NCI-H2227 treated with DMSO at 0.1 percent for 48 hours (cell line): ENCODE data around the gene PTPN6.

ENCODE experiments used
- DNase-seq: peaks from one replicate; lab custom pipeline; 2025; lab: John Stamatoyannopoulos, UW

Gene PTPN6

DNA sequence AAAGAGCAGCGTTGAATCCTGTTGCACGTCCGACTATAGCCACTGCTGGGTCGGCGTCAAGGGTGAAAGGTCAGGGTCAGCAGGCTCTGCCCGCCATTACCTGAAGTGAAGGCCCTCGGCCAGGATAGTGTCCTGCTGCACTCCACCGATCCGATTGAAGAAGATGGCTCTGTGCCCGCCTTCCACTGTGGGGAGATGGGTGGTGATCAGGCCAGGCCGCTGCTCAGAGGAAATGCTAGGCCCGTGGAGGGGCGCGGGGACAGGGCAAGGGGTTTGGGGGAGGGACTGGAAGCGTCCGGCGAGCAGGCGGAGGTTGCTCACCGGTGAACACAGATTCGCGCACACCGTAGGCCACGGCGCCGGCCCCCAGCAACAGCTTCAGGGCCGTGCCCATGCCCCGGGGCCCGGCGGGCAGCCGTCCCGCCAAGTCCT, 19.0 kb downstream of the PTPN6 start:
- no peak for DNase-seq

DNA sequence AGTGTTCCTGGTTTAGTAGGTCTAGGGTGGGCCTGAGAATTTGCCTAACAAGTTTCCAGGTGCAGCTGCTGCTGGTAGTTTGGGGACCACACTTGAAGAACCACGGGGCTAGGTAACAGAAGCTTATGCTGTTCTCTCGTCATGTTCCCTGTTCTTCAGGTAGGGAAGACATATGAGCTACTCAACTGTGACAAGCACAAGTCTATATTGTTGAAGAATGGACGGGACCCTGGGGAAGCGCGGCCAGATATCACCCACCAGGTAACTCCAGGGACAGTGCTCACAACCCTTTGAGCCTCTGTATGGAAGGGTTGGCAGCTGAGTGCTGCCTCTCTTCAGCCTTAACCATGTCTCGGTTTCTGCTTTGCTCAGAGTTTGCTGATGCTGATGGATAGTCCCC, 23.0 kb downstream of the PTPN6 start:
- no peak for DNase-seq

DNA sequence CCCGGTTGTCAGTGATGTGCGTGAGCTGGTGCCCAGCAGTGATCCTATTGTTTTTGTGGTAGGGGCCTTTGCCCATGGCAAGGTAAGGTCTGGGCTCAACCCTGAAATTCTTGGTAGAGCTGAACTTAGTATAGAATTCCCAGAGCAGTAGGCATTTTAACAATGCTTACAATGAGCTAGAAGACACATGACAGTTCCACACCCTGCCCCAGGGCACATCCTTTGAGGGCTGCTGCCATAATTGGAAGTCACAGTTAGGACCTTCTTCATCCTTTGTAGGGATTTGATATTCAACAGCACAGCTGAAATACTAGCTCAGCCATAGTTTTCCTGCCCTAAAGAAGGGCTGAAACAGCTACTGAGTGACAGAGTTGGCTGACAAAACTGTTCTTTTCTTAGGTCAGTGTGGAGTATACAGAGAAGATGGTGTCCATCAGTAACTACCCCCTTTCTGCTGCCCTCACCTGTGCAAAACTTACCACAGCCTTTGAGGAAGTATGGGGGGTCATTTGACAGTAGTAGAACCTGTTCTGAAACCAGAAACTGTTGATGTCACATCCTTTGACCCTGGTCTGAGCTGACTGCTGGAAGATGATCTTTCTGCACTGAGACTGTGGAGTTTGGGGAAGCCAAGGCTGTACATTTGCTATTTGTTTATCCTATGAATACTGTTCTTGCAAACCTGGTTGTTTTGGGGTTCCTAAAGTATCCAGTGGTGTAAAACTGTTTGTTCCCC, 24.3 kb downstream of the PTPN6 start:
- DNase-seq = no peak

DNA sequence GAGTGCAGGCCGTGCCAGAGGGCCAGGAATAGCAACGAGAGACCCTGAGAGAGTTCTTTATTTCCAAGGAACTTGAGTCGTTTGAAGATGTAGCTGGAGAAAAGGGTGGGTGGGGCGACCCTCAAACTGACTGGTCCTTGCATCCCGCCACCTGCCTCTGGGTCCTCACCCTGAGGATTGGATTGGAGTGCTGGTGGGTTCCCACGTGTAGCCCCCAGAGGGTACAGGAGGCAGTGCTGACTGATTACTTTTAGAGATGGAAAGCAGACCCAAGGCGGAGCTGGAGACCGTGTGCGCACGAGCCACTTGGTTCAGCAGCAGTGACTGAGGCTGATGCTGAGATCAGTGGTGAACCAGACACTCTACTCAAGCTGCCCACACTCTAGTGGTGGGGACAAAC, 26.5 kb downstream of the PTPN6 start:
- DNase-seq = no peak

DNA sequence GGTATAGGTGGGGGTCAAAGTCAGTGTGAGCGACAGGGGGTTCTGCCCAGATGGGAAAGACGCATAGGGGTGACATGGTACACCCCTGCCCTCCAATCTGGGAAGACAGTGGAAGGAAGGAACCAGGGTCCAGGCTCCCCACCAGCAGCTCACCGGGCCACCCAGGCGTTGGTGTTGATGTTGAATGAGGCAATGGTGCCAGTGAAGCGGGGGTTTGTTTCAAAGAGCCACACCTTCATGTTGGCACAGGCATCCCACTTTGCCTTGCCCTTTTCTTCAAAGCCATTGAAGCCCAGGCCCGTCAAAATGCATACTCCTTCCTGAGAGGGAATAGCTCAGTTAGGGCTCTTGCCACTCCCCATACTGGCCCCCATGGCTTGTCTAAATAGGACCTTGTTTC, 27.0 kb downstream of the PTPN6 start:
- no peak for DNase-seq

DNA sequence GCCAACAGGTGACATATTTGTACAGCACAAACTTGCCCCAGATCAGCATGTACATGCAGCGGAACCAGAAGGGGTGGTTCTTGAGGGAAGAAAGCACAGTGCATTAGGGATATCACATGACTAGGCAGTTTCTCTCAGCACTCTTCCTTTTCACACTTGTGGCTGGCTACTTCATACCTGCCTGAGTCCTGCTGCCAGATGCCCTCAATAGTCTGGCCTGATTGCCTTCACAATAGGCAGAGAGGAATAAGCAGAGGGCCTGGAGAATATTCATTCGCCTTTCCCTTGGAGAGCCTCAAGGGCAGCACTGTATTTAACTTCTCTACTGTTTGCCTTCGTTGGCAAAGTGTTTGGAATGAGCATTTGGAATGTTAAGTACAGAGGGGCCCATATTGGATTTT, 27.5 kb downstream of the PTPN6 start:
- no peak for DNase-seq

DNA sequence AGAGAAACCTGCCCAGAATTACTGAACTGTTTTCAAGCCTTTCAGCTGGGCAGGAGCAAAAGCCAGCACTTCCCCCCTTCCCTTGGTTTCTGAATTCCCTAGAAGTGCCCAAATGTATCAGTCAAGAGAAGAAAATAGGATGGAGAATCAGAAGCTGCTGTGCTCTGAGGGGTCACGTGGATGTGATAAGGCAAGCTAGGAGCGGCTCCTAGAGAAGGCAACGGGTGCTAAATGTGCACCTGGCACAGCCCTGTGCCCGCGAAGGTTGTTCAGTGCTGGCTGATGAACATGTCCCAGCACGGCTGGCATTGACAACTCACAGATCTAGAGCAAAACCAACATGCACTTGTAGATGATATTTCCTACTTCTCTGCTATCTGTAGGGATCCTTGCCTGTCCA, 27.9 kb downstream of the PTPN6 start:
- no peak for DNase-seq

DNA sequence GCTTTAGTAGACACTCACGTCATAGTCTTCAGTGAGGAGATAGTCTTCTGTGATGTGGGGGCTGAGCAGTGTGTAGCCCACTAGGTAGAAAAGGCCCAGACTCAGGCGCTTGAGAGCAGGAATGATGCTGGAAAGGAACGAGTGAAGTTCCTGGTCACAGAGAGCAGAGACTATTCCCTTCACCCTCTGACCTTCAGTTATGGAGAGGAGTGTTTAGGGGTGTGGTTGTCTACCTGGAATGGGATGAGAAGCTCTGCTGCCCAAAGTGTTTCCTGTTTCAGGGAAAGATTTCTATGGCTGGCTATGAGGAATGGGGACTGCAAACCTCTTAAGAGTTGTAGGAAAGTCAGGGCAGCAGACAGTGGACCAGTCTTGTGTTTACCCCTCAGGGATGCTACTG, 28.3 kb downstream of the PTPN6 start:
- DNase-seq = no peak

DNA sequence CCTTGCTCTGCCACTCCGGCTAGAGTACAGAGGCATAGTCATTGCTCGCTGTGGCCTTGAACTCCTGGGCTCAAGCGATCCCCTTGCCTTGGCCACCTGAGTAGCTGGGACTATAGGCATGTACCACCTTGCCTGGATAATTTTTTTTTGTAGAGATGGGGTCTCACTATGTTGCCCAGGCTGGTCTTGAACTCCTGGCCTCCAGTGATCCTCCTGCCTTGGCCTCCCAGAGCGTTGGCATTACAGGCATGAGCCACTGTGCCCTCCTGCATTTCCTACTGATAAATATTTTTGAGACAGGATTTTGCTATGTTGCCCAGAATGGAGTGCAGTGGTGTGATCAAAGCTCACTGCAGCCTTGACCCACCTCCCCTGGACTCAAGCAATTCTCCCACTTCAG, 28.9 kb downstream of the PTPN6 start:
- no peak for DNase-seq

DNA sequence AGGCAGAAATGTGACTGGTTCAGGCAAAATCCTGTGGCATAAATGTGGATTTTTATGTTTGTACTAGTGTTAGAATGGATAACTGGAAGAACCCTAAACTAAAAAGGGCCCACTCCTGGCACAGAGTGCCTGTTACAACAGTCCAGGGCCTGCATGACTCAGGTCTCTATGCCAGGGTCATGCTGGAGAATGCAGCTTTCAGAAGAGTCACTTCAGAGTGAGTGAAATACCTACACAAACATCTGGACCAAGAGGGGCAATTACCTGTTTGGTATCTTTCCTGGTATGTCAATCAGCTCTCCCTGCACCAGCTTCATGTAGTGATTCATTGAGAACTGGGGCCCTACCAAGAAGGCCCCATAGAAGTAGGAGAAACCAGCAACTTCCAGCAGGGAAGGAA, 29.6 kb downstream of the PTPN6 start:
- no peak for DNase-seq

DNA sequence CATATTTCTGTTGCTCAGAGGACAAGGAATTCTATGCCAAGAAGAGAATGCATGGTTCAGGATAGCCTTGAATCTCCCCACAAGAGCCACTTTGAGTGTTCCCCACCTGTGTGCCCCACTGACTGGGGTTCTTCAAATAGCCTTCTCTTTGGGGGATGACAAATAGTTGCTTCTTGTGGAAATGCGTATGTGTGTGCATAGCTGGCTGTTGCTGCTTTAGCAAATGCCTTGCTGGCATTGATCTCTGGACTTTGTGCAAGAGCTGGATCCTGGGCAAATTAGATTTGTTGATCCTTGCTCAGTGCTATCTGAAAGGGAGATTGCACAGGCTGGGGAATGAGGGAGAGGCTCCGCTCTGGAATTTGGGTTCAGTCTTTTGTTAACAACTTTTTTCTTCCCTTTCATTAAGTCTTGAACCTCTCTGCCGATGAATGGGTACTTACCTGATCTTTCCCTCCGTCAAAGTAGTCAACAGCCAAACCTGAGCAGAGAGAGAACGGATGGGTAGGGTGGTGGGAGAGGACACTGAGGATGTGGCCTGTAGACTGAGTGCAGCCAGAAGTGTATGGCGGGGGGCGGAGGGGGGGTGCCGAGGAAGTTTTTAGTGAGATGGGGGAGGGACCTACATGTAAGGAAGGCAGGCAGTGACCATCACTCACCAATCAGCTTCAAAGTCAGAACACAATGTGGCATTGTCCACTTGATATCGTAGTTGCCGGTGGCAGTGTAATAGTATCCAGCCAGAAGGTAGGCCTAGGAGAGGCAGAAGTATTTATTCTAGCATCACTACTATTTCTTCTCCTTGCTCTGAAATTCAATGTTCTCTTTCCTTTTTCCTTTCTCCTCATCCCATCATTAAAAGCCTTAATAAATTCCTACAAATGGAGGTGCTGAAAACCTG, 30.2 kb downstream of the PTPN6 start:
- no peak for DNase-seq

DNA sequence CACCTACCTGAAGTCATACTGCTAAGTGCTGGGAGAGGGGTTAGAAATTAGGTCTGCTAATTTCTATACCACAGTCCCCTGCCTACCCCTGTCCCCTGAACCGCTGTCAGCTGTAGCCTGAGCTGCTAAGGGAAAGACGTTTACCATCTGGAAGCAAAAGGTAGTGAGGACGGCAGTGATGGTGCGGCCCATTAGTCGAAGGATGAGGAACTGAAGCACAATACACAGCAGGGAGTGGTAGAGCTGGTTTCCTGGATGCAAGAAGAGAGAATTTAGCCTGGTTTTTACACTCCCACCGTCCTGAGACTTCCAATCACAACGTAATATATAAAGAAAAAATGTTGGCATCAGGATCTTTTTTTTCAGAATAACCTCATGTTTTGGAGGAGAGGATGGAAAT, 31.4 kb downstream of the PTPN6 start:
- DNase-seq = no peak

DNA sequence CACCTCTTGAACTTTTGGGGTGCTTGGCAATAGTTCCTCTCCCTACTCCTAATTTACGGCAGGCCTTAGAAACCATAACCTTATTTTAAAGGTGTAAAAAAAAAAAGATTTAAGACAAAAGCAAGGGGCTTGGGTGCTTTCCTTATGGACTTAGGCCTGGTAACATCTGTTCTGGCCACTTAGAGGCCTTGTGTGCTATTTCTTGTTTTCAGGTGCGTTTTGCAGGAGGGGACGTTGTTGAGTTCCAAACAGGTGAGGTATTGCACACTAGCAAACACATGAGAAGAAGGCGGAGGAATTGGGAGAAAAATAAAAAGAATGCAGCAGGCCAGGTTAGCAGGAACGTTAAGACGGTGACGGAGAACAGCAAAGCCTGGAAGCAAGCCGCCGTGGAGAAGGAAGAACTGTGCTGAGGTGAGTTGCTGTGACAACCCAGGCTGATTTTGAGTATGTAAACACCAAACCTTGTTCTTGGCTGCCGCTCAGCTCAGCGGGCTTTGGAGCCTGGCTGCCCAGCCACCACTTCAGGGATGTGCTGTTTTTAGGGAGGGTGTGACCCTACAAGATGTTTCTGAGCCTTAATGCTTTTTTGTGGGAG, 36.9 kb downstream of the PTPN6 start:
- no peak for DNase-seq

DNA sequence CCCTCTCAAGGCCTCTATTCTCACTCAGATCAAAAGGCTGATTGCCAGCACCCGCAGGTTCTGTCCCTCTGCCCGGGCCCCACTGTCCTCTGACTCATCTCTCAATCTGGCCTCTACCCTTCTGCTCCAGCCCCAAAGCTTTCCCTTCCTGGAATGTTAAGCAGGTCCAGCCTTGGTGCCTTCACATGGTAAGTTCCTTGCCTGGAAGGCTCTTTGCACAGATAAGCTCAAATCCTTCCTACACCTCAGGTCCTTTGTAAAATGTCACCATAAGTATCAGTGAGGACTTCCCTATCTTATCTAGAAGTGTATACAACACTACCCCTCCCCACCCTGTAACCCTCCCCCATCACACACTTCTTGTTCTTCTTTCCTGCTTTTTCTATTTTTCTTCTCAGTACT, 44.9 kb downstream of the PTPN6 start:
- no peak for DNase-seq

DNA sequence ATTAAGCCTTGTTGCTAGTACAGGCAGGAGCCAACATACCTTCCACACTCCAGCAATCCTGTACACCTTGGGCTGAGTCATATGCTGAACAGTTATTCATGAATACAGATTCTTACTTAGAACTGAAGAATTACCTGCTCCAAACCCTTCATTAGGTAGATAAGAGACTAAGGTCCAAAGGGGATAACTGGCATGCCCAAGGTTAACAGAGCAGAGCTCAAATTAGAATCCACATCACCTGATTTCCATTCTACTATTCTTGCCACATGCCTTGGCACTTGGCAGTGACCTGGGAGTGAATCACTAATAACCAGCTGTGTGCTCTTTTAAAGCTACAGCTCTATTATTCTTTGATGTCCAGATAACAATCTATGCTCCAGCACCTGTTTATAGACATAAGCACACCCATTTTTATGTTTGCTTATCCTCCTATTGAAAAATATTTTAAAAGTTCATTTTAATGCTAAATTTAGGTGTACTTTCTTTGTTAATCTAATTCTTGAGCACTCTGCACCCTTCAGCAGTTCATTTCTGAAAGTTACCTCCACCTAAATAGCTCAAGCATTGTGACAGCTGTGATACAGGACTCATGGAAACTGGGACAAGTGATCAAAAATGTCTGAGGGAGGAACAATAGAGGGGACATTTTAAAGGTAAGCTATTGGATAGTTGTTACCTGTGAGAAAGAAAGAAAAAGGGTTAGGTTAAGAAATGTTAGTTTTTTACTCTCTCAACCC, 47.7 kb downstream of the PTPN6 start:
- DNase-seq = no peak

DNA sequence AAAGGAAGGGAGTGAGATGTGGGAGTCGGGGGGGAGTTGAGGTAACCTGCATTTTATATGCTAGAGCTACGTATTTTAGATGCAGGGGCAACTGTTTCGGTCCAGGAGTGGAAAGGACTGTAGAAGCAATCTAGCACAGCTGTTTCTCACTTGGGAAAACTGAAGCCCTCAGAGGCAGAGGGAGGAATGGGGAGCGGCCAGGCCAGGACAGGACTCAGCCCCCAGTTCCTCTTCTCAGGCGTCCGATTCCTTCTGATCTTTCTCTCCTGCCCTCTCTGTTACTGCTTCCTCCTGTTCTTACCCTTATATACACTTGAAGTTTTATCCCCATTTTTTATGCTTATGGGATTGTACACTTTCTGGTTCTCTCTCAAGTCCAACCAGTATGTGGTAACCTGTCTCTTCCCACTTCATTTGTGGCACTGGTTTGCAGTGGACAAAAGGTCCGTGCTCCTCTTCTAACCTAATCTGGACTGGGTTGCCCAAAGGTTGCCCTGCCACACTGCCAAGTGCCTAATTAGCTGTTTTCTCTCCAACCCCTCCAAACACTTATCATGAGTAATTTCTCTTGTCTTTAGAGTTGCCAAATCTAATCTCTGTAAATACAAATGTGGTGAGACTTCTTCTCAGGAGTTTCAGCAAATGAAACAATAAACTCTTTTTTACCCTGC, 50.9 kb downstream of the PTPN6 start:
- DNase-seq = no peak

DNA sequence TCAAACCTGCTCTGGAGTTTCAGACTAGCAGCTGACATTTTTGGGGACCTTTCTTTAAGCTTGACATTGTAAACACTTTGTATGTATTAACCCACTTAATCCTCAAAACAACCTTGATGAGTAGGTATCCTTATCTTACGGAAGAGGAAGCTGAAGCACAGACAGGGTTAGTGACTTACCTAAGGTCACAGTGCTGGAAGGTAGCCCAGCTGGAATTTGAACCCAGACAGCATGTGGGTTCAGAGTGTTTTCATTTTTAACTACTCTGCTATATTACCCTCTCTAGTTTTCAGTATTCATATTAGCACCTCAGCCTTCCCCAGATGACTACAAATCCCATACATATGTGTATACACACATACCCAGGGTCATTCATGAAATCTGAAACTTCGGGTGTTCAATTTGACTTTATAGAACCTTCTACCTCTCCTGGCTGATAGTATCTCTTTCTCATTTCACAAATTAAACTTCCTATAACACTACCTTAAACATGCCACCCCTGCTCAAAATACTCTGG, 53.2 kb downstream of the PTPN6 start:
- DNase-seq = no peak

DNA sequence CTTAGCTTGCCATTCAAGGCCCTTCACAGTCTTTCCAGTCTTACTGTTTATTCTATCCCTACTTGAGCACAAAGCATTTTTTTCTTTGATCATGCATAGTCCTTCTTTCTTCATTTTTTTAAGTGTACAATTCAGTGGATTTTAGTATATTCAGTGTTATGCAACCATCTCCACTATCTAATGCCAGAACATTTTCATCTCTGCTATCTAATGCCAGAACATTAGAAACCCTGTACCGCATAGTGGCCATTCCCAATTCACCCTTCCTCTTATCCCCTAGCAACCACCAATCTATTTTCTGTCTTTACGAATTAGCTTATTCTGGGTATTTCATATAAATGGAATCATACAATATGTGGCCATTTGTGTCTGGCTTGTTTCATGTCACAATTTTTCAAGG, 53.7 kb downstream of the PTPN6 start:
- no peak for DNase-seq

DNA sequence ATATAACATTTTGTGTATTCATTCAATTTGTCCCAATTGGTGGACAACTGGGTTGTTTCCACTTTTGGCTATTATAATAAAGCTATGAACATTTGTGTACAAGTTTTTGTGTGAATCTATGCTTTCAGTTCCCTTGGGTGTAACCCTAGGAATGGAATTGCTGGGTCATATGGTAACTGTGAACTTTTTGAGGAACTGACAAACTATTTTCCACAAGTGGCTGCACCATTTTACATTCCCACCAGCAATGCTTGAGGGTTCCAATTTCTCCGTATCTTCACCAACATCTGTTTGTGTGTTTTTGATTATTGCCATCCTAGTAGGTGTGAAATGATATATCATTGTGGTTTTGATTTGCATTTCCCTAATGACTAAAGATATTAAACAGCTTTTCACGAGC, 54.2 kb downstream of the PTPN6 start:
- DNase-seq = no peak

DNA sequence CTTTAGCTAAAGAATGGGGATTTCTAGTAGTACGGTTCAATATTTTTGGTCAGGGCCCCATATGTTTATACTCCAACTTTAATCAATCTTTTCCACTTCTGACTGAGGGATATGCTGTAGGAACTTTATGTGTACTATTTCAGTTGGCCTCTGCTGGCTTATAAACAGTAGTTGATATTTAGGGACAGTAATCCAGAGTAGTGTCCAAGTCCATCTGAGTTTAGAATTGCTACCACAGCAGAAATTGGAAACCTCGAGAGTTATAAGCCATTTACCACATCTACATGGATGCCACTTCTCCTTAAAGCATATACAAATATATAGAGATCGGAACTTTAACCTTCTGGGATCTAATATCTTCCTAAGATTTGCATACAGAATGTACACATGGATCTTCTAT, 55.5 kb downstream of the PTPN6 start:
- DNase-seq = no peak

DNA sequence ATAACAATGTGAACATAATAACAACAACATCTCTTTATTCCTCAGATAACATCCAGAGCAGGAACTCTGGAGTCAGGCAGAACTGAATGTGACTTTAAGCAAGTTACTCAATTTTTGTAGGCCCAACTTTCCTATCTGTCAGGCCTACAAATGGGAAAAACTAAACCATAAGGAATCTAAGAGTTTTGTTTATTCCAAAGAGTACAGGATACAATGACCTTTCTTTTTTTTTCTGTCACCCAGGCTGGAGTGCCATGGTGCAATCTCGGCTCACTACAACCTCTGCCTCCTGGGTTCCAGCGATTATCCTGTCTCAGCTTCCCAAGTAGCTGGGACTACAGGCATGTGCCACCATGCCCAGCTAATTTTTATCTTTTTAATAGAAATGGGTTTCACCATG, 57.7 kb downstream of the PTPN6 start:
- DNase-seq = no peak

DNA sequence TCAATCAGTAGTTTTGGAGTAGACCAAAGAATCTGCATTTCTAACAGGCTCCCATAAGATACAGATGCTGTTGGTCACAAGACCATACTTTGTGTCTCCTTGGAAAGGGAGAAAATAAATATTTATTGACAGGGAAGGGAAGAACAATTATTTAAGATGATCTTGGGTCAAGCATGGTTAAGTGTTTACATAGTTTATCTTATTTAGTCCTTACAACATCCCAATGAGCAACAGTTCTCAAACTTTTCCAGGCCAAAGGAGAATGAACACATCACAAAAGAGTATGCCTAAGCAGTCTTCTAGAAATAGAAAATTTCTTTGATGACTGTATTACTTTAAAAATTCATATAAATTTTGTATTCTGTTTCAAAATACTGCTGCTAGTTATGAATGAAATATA, 58.4 kb downstream of the PTPN6 start:
- DNase-seq = no peak
